Measurements from ENCODE around the gene ADAMTS19.
"Not testable (repeated sequence)": the region's sequence is repeated elsewhere in the genome, so short reads cannot be mapped to it uniquely, and the experiment has no call there.

ADAMTS19 gene

DNA sequence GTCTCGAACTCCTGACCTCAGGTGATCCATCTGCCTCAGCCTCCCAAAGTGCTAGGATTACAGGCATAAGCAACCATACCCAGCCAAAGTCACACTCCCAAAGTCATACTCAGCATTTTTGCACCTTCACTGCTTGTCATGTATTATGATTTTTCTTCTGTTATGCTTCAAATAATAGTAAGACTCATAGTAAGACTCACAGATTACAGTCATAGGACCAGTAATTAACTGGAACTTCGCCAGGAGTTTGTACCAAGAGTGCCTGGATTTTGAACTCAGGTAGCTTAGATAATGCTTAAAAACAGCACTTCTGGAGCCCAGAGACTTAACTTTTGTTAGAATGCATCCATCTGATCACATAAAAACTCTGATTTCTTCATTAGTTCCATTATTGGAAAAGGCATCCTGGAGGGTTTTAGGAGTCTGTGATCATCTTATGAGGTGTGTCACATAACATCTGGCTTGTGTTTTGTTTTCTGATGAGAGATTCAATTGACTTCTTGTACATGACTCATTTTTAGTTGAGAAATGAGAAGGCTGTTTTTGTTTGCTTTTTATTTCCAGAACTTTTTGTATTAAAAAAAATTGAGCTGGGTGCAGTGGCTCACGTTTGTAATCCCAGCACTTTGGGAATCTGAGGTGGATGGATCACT is 131.5 kb downstream of the ADAMTS19 start:
- no peak for DNase-seq

GRCh38 chr5:129593525-129593924 is 133.4 kb downstream of the ADAMTS19 start:
- no peak for DNase-seq

- DNase-seq: no peak
Observed at GRCh38 chr5:129601576-129601975, 141.5 kb downstream of the ADAMTS19 start.

DNA sequence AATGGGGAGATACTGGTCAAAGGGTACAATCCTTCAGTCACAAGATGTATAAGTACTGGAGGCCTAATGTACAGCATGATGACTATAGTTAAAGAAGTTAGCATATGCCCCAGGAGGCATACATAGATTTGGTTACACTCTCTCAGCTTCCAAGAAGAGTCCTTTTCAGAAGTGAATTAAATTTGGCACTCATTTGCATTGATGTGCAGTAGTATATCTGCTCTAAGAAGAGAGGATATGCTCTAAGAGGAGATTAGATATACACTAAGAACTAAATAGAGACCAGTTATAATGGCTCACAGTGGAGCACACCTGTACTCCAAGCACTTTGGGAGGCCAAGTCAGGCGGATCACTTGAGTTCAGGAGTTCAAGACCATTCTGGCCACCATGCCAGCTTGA is 148.3 kb downstream of the ADAMTS19 start:
- no peak for DNase-seq

DNA sequence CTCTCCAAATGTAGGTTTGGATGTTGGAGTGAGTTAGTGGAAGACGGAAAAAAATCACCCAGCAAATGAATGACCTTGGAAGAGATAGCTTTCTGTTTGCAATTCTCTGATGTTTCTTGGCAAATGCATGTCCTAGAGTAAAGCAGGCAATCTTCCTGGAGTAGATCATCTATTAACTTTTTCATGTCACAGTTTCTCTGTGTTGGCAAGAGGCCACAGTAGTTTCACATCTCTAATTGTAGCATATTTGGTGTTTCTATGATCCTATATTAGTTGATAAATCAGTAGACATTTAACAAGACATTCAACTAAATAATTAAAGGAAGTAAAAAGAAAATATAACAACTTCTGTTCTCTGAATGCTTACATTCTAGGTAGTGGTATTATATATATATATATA is 149.6 kb downstream of the ADAMTS19 start:
- no peak for DNase-seq

DNA sequence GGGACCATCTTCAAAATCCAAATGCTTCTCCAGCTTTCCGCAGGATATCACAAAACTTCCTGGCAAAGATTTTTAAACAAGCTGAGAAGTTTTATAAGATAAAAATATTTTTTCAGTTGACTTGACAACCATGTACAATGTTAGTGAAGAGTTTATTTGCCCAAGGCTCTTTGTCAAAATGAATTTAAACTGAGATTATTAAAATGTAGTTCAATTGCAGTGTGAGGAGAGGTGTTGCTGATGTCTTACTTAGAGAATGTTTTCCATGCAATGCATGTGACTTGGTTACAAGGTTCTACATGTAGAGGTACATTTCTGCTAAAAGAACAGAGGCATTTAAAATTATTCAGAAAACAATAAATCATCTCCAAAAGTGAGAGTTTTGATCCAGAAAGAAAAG is 156.4 kb downstream of the ADAMTS19 start:
- no peak for DNase-seq

DNA sequence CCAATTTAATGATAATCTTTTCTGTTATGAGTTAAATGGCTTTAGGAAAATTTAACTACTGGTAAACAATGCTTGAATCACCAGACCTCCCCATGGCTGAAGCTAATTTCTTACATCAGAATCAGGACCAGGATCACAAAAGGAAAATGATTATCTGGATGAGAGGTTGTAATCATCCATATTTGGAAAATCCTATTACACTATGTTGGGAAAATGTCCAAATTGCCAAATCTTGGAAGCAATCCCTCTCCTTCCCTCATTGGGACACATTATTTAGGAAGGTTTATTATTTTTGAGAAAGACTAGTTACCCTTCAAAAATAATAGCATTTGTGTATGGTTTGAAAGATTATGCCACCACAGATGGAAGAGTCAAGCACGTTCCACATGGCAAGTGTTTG is 157.1 kb downstream of the ADAMTS19 start:
- no peak for DNase-seq

DNA sequence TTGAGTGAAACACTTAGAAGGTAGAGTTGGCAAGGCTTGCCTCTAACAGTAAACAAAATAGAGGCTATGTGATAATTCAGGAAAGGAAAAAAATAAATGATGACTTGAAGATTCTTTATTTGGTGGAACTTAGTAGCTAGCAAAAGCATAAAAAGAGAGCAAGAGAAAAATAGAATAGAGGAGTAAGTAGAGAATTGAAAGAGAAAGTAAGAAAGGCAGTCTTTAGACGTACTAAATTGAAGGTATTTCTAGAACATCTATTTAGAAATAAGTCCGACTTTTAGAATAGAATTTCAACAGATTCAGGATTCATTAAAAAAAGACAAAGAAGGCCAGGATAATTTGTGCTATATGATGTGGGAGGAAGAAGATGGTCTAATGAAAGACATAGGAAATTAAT is 159.7 kb downstream of the ADAMTS19 start:
- no peak for DNase-seq

- no peak for DNase-seq
Observed at GRCh38 chr5:129622531-129622930, 162.4 kb downstream of the ADAMTS19 start.

DNA sequence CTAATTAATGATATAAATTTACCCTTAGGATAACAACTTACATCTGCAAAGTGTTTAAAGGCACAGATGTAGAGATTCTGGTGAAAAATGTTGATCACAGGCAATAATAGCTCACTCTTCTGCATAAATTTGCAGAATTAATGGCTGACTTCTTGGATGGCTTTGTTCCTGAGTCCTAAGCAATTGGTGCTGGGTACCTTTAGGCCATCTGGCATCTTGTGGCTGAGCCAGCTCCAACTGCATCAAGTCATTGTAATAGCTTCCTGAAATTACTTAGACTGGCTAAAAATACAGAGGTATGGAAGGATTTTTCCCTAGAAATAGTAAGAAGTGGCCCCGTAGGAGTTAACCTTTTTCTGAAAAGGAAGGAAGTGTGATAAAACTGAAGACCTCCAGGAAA is 169.5 kb downstream of the ADAMTS19 start:
- DNase-seq: no peak

DNA sequence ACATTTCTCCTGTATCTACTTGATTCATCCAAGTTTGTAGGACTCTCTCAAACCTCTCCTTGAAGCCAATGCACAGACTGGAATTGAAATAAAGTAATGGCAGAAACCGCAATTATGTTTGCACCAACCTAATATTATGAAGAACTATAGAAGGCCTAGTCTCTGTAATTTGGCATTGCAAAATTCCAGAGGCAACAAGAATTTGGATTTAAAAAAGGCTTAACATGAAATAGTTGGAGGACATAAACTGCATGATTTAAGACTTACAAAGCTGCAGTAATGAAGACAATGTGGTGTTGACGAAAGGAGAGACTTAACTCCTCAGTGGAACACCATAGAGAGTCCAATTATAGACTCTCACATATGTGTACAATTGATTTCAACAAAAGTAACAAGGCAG is 170.0 kb downstream of the ADAMTS19 start:
- no peak for DNase-seq

DNA sequence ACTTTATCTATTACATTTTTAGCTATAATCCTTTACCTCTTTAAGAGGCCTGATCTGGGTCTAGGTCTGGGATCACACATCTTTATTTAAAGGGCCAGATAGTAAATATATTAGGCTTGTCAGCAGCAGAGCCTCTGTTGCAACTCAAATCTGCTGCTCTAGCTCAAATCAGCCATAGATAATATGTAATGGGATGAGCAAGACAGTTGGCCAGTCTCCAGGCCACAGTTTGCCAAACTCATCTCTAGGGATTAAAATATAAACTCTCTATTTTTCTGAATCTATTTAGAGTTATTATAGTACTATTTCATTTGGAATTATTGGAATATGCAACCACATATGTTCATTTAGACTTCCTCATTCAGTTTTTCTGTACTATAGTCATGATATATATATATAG is 171.9 kb downstream of the ADAMTS19 start:
- no peak for DNase-seq

DNA sequence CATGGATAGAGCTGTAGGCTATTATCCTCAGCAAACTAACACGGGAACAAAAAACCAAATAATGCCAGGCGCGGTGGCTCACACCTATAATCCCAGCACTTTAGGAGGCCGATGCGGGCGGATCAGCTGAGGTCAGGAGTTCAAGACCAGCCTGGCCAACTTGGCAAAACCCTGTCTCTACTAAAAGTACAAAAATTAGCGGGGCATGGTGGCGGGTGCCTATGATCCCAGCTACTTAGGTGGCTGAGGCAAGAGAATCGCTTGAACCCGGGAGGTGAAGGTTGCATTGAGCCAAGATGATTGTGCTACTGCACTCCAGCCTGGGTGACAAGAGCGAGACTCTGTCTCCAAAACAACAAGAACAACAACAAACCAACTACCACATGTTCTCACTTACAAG is 177.4 kb downstream of the ADAMTS19 start:
- DNase-seq: not testable (repeated sequence)

GRCh38 chr5:129639331-129639730 is 179.2 kb downstream of the ADAMTS19 start:
- no peak for DNase-seq

DNA sequence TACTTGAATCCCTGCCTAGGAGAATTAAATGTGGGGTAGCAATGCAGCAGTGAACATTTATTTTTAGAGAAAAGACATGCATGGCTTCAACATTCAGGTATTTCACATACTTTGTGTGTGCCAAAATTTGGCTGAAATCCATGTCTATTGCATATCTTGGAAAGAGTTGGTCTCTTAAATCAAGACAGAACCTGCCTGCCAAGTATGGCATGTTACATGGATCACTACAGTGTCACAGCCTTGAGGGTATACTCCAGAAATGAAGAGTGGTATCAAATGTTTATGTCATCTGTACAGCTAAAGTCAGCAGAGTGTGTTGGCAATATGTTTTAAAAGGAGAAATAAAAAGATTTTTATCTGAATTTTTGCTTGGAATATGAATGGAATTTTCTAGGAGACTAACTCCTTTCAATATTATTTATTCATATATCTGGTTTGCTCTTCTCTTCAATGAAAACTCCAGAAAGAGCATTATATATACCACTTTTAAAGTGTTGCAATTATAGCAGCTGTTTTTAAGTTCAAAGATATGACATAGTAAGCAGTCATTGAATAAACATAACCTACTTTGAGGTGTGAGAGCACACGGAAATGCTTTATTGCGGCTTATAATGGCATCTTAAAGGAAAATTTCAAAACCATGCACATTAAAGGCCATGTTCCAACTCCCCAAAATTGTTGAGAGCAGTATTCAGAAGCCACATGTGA is 192.4 kb downstream of the ADAMTS19 start:
- DNase-seq: no peak

DNA sequence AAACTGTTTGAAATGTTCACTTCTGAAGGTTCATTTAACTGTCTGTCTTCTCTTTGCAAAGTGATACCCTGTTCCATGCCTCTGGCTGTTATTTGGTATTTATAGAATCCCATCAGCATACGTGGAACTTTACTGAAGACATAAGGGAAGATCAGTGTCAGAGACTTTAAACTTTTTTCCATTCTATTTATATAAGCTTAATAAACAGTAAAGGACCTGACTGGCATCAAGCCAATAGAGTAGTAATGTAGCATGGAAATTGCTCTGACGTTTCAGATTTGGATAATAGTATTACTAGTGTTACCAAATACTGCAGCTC is 192.9 kb downstream of the ADAMTS19 start:
- DNase-seq: no peak

DNA sequence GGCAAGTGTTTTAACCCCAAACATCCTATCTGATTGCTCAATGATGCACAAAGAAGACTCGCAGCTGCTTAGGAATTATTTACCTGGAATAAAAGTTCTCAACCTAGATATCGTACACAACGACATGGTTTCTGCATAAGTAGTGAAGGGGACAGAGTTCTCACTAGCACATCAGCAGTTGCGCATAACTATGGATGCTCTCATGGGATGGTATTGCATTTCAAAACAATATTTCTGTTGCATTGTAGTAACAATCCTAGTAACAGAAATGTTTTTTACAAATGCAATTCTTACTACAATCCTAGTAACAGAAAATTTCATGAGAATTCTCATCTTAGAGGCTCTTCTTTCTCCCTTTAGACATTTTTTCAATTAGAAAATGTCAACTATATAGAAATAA is 193.3 kb downstream of the ADAMTS19 start:
- no peak for DNase-seq

DNA sequence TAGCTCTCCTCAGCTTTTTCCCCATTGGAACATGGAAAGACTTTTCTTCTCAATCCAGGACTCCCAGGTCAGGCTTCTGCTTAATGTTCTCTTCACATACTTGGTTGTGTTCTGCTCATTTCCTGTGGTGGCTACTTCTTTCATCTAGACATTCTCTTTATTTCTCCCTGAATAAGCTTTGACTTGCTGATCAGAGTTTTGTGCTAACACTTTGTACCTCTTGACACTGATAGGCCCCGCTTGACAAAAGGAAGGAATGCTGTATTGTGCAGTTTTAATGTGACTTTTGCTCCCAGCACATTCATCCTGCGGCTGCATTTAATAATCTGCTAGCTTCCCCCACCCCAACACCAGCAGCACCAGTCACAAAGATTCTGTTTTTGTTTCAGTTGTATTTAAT is 196.9 kb downstream of the ADAMTS19 start:
- no peak for DNase-seq

- DNase-seq: no peak
Observed at GRCh38 chr5:129658801-129659200, 198.7 kb downstream of the ADAMTS19 start.

DNA sequence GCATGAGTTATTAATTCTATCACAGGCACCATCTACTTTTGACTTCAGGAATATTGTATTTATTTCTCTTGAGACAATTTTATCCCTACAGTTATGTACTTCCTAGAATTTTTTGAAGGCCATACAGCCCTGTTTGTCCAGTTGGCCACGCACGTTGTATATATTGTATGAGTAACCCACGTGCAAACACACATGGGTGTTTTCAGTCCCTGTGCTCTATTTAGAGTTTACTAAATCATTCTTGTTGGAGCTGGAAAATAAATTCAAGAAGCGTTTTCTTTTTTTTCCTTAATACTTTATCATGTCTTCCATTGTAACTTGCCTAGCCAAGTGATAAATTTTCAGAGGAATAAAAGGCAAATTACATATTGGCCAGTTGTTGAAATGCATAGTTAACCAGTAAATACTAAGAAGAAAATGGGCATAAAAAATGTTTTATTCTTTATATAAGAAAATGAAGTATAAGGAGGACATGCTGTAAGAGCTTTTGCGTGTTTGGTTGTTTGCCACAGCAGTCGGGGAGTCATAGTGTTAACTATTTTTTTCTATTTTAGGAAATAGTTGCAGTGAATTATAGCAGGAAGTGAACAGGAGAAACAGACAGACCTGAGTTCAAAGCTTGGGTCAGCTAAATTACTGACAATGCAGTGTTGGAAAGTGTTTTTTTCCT is 201.4 kb downstream of the ADAMTS19 start:
- DNase-seq: no peak

- peak; percentile 23 for DNase-seq
Observed at GRCh38 chr5:129664336-129664937, 204.3 kb downstream of the ADAMTS19 start.

GRCh38 chr5:129670957-129671500 is 210.9 kb downstream of the ADAMTS19 start:
- no peak for DNase-seq

DNA sequence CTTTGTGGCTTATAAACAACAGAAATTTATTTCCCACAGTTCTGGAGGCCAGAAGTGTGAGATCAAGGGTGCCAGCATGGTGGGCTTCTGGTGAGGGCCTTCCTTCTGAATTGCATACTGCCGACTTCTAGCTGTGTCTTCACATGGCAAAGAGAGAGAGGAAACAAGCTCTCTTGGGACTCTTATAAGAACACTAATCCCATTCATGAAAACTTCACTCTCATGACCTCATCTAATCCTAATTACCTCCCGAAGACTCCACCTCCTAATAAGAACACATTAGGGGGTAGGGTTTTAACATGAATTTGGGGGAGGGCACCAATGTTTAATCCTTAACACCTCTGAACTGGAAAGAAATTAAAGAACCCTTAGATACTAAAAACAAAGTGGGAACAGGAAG is 211.9 kb downstream of the ADAMTS19 start:
- DNase-seq: no peak

GRCh38 chr5:129679671-129680070 is 219.6 kb downstream of the ADAMTS19 start:
- DNase-seq: no peak
